Smooth muscle cell of the coronary artery (primary cell): ENCODE data around the gene OR13H1. TPM values are rescaled to one million over a fixed set of nuclear protein-coding genes. Genes with fewer than 3 reads are reported as not detected.

Source experiments
- total RNA-seq: library from RNA; depleted of rRNA; stranded (reverse); fragments of >200 nt; gene quantifications from 2 replicates; pipeline ENCODE4 v1.2.3, GENCODE V29; 2014; ENCODE audit warnings: low replicate concordance

The OR13H1 gene
- total RNA-seq = not detected in 2 replicates

GRCh38 chrX:131543774-131544173 lies at the start of gene OR13H1:
OR13H1 (plus strand) TSS chrX:131544074; CDS start chrX:131544074, 0 bp downstream.

